Stimulated activated CD8-positive, alpha-beta memory T cell treated with anti-CD3 and anti-CD28 coated beads, Interleukin-7, amount 100 ng/mL, for 48 hours (primary cell): ENCODE results near the gene GRHL3.

Source experiments
- DNase-seq, 2 donors: peaks; one replicate each; pipeline ENCODE4 v3.0.0-alpha.2; 2020; ENCODE audit warnings: low read depth in 1 of 2; ENCODE audit errors: extremely low read depth in 1 of 2

Gene GRHL3

GRCh38 chr1:24292887-24293286, 26.3 kb upstream of the GRHL3 start:
- DNase-seq = no peak

GRCh38 chr1:24293392-24294227, 25.5 kb upstream of the GRHL3 start:
- DNase-seq = no peak

GRCh38 chr1:24294228-24294672, 24.9 kb upstream of the GRHL3 start:
- DNase-seq = no peak

GRCh38 chr1:24294716-24295371, 24.3 kb upstream of the GRHL3 start:
- no peak for DNase-seq

- DNase-seq = no peak
Observed at GRCh38 chr1:24295535-24295934, 23.6 kb upstream of the GRHL3 start.

- DNase-seq = no peak
Observed at GRCh38 chr1:24297187-24297851, 21.8 kb upstream of the GRHL3 start.

GRCh38 chr1:24297852-24298232, 21.3 kb upstream of the GRHL3 start:
- DNase-seq = no peak

GRCh38 chr1:24298606-24299005, 20.6 kb upstream of the GRHL3 start:
- no peak for DNase-seq

GRCh38 chr1:24299901-24300300, 19.3 kb upstream of the GRHL3 start:
- DNase-seq = no peak

- no peak for DNase-seq
Observed at GRCh38 chr1:24300971-24301784, 18.0 kb upstream of the GRHL3 start.

GRCh38 chr1:24301785-24302175, 17.4 kb upstream of the GRHL3 start:
- DNase-seq = no peak

- no peak for DNase-seq
Observed at GRCh38 chr1:24302209-24302611, 16.9 kb upstream of the GRHL3 start.

- no peak for DNase-seq
Observed at GRCh38 chr1:24303600-24303999, 15.6 kb upstream of the GRHL3 start.

GRCh38 chr1:24304763-24305162, 14.4 kb upstream of the GRHL3 start:
- DNase-seq = no peak

GRCh38 chr1:24308365-24309015, 10.7 kb upstream of the GRHL3 start:
- DNase-seq = no peak

- peak in 1 of 2 donors; percentile 35 for DNase-seq
Observed at GRCh38 chr1:24309762-24310485, 9.2 kb upstream of the GRHL3 start.

- DNase-seq = no peak
Observed at GRCh38 chr1:24311234-24311633, 7.9 kb upstream of the GRHL3 start.

GRCh38 chr1:24311741-24312140, 7.4 kb upstream of the GRHL3 start:
- no peak for DNase-seq

- no peak for DNase-seq
Observed at GRCh38 chr1:24315391-24315790, 3.8 kb upstream of the GRHL3 start.

- no peak for DNase-seq
Observed at GRCh38 chr1:24316645-24317044, 2.5 kb upstream of the GRHL3 start.
